H9 (cell line): ENCODE results near the gene NCOA1. TPM values are rescaled to one million over a fixed set of nuclear protein-coding genes. Genes with fewer than 3 reads are reported as not detected.

Source experiments
- DNase-seq: peaks from one replicate; pipeline ENCODE4 v3.0.0-alpha.2; 2017
- H2AFZ ChIP-seq: one replicate; pipeline ENCODE4 v1.6.1; 2013; ENCODE audit warnings: mild to moderate bottlenecking, low read length, control low read depth, moderate library complexity
- H2AK5ac ChIP-seq: 2 replicates; pipeline ENCODE4 v1.6.1; 2013; ENCODE audit warnings: low read length, control low read depth, mixed read lengths; ENCODE audit not compliant: insufficient read length
- H2BK120ac ChIP-seq: one replicate; pipeline ENCODE4 v1.6.1; 2013; ENCODE audit warnings: low read depth, mild to moderate bottlenecking, low read length, control low read depth, inconsistent platforms; ENCODE audit not compliant: poor library complexity, severe bottlenecking
- H2BK12ac ChIP-seq: 2 replicates; pipeline ENCODE4 v1.6.1; 2013; ENCODE audit warnings: low read length, control low read depth, mixed read lengths, low read depth; ENCODE audit not compliant: insufficient read length
- H2BK15ac ChIP-seq: 2 replicates; pipeline ENCODE4 v1.6.1; 2013; ENCODE audit warnings: low read depth, low read length, control low read depth
- H2BK20ac ChIP-seq: one replicate; pipeline ENCODE4 v1.6.1; 2013; ENCODE audit warnings: low read depth, mild to moderate bottlenecking, low read length, control low read depth, inconsistent platforms; ENCODE audit not compliant: poor library complexity, severe bottlenecking
- H2BK5ac ChIP-seq: 2 replicates; pipeline ENCODE4 v1.6.1; 2013; ENCODE audit warnings: low read length, control low read depth, mixed read lengths; ENCODE audit not compliant: insufficient read length
- H3K14ac ChIP-seq: 2 replicates; pipeline ENCODE4 v1.6.1; 2013; ENCODE audit warnings: low read length, control low read depth; ENCODE audit not compliant: insufficient read depth
- H3K18ac ChIP-seq: 2 replicates; pipeline ENCODE4 v1.6.1; 2013; ENCODE audit warnings: low read depth, mild to moderate bottlenecking, mixed read lengths, low read length, control low read depth; ENCODE audit not compliant: insufficient read length
- H3K23ac ChIP-seq: 2 replicates; pipeline ENCODE4 v1.6.1; 2013; ENCODE audit warnings: low read length, control low read depth, mixed read lengths, low read depth; ENCODE audit not compliant: insufficient read length
- H3K23me2 ChIP-seq: 2 replicates; pipeline ENCODE4 v1.6.1; 2013; ENCODE audit warnings: low read depth, mild to moderate bottlenecking, mixed read lengths, low read length, control low read depth; ENCODE audit not compliant: insufficient read length, poor library complexity, severe bottlenecking
- H3K27ac ChIP-seq: 2 replicates; pipeline ENCODE4 v1.5.1; 2013; ENCODE audit warnings: low read length, control low read depth, mixed read lengths, low read depth; ENCODE audit not compliant: insufficient read length
- H3K27me3 ChIP-seq: 2 replicates; pipeline ENCODE4 v1.6.1; 2013; ENCODE audit warnings: low read length, control low read depth, inconsistent platforms; ENCODE audit not compliant: insufficient read depth
- H3K4ac ChIP-seq: 2 replicates; pipeline ENCODE4 v1.6.1; 2013; ENCODE audit warnings: low read depth, mild to moderate bottlenecking, control low read depth, inconsistent platforms, low read length, moderate library complexity
- H3K4me1 ChIP-seq: 2 replicates; pipeline ENCODE4 v1.6.1; 2013; ENCODE audit warnings: low read length, control low read depth, inconsistent platforms; ENCODE audit not compliant: insufficient read depth
- H3K4me2 ChIP-seq: 2 replicates; pipeline ENCODE4 v1.6.1; 2013; ENCODE audit warnings: low read length, control low read depth, mixed read lengths; ENCODE audit not compliant: insufficient read length, insufficient read depth
- H3K56ac ChIP-seq: 2 replicates; pipeline ENCODE4 v1.6.1; 2013; ENCODE audit warnings: low read depth, mild to moderate bottlenecking, mixed read lengths, low read length, control low read depth; ENCODE audit not compliant: insufficient read length
- H3K79me1 ChIP-seq: 2 replicates; pipeline ENCODE4 v1.6.1; 2013; ENCODE audit warnings: low read depth, mild to moderate bottlenecking, moderate library complexity, low read length, control low read depth, inconsistent platforms; ENCODE audit not compliant: insufficient read depth, poor library complexity, severe bottlenecking
- H3K79me2 ChIP-seq: 2 replicates; pipeline ENCODE4 v1.6.1; 2013; ENCODE audit warnings: low read length, control low read depth, inconsistent platforms; ENCODE audit not compliant: insufficient read depth
- H3K9ac ChIP-seq: 2 replicates; pipeline ENCODE4 v1.6.1; 2013; ENCODE audit warnings: low read length, control low read depth, mixed read lengths; ENCODE audit not compliant: insufficient read length; ENCODE audit errors: extremely low read depth
- H3K9me3 ChIP-seq: one replicate; pipeline ENCODE4 v1.6.1; 2013; ENCODE audit warnings: low read depth, low read length, inconsistent platforms; ENCODE audit not compliant: control insufficient read depth
- H3T11ph ChIP-seq: one replicate; pipeline ENCODE4 v1.6.1; 2013; ENCODE audit warnings: mild to moderate bottlenecking, low read length, control low read depth, inconsistent platforms
- H4K20me1 ChIP-seq: one replicate; pipeline ENCODE4 v1.6.1; 2013; ENCODE audit not compliant: control insufficient read depth, insufficient read length, insufficient read depth
- H4K5ac ChIP-seq: 2 replicates; pipeline ENCODE4 v1.6.1; 2013; ENCODE audit warnings: low read depth, mild to moderate bottlenecking, mixed read lengths, low read length, control low read depth; ENCODE audit not compliant: insufficient read length
- H4K8ac ChIP-seq: replicated peaks from 2 replicates; pipeline ENCODE4 v1.6.1; 2013; ENCODE audit warnings: low read length, control low read depth, mixed read lengths, low read depth; ENCODE audit not compliant: insufficient read length
- H4K91ac ChIP-seq: 2 replicates; pipeline ENCODE4 v1.6.1; 2013; ENCODE audit warnings: low read depth, mild to moderate bottlenecking, moderate library complexity, mixed read lengths, low read length, control low read depth; ENCODE audit not compliant: insufficient read length
- H3K27ac Mint-ChIP-seq, 3 experiments: 2 replicates in 2 of 3; 3 replicates in 1 of 3; pipeline ENCODE4 v1.8.0; 2020 to 2021; ENCODE audit warnings: mixed read lengths in 3 of 3, mild to moderate bottlenecking in 1 of 3, moderate library complexity in 1 of 3
- H3K27me3 Mint-ChIP-seq: 2 replicates; pipeline ENCODE4 v1.8.0; 2021; ENCODE audit warnings: low read depth, mild to moderate bottlenecking, moderate library complexity, mixed read lengths
- H3K36me3 Mint-ChIP-seq, 3 experiments: 2 replicates in 2 of 3; 3 replicates in 1 of 3; pipeline ENCODE4 v1.8.0; 2020 to 2021; ENCODE audit warnings: low read depth in 3 of 3, mixed read lengths in 3 of 3; ENCODE audit not compliant: insufficient read depth in 1 of 3
- H3K4me1 Mint-ChIP-seq, 2 experiments: 2 replicates each; pipeline ENCODE4 v1.8.0; 2020; ENCODE audit warnings: mixed read lengths in 2 of 2
- H3K4me3 Mint-ChIP-seq, 2 experiments: 2 replicates in 1 of 2; 3 replicates in 1 of 2; pipeline ENCODE4 v1.8.0; 2020 to 2021; ENCODE audit warnings: mild to moderate bottlenecking in 2 of 2, mixed read lengths in 2 of 2, moderate library complexity in 1 of 2
- H3K9me3 Mint-ChIP-seq, 2 experiments: 2 replicates in 1 of 2; 3 replicates in 1 of 2; pipeline ENCODE4 v1.8.0; 2020; ENCODE audit warnings: mild to moderate bottlenecking in 2 of 2, mixed read lengths in 2 of 2, moderate library complexity in 1 of 2
- CTCF ChIP-seq: fragments of 200-600 bp; sonication (generic); conservative IDR thresholded peaks from 3 replicates; pipeline ENCODE4 v1.8.0; 2021; ENCODE audit warnings: antibody characterized with exemption, mild to moderate bottlenecking
- WGBS: extraction: QIAGEN DNeasy Blood & Tissue Kit; methylation state at CpG from one replicate; pipeline ENCODE4 v1.1.7; 2013; ENCODE audit warnings: missing lambda C conversion rate, low lambda C conversion rate, mixed read lengths; ENCODE audit not compliant: insufficient read length; ENCODE audit errors: extremely low coverage; 5-methylcytosine and 5-hydroxymethylcytosine counted together
- total RNA-seq: library from RNA; stranded (reverse); gene quantifications from 2 replicates; pipeline ENCODE4 v1.2.1, GENCODE V29; 2021

Gene NCOA1
- total RNA-seq, 1 experiment from 2014 or later = 14.8 TPM

- Histone ChIP-seq H3K79me2 (no peaks in the 10 kb centered on the region), H3K4me1 (no peaks in the 10 kb centered on the region), H4K91ac (no peak overlapping the region), H2BK5ac (no peak overlapping the region), H3K27me3 (no peaks in the 10 kb centered on the region), H3K18ac (no peak overlapping the region), H3K4me2 (no peak overlapping the region), H4K8ac (no peak overlapping the region), H2BK15ac (no peak overlapping the region), H3K27ac (no peak overlapping the region), H4K20me1 (no peaks in the 10 kb centered on the region), H3K79me1 (no peaks in the 10 kb centered on the region), H2AFZ (no peak overlapping the region), H2BK20ac (no peak overlapping the region), H3K23ac (no peak overlapping the region), H4K5ac (no peak overlapping the region), H3K56ac (no peak overlapping the region), H3K23me2 (no peaks in the 10 kb centered on the region), H3T11ph (no peak overlapping the region), H3K9ac (no peak overlapping the region), H3K14ac (no peak overlapping the region), H3K9me3 (no peaks in the 10 kb centered on the region), H2BK12ac (no peak overlapping the region), H3K4ac (no peak overlapping the region), H2AK5ac (no peak overlapping the region), H2BK120ac (no peak overlapping the region)
- no peak for DNase-seq
- WGBS = no CpG with 5 or more reads among the region's 7 CpGs
- no peak overlapping the region for H3K27ac Mint-ChIP-seq
- H3K36me3 Mint-ChIP-seq = peaks cover 0 to 5% (median under 1%) of the 10 kb centered on the region in 3 experiments; a peak in 4 of 7 replicates
- no peak overlapping the region for H3K4me3 Mint-ChIP-seq
- H3K4me1 Mint-ChIP-seq = no peaks in the 10 kb centered on the region
- TF ChIP-seq CTCF = no peak
- H3K9me3 Mint-ChIP-seq = no peaks in the 10 kb centered on the region
- no peaks in the 10 kb centered on the region for H3K27me3 Mint-ChIP-seq
These were observed 184.3 kb downstream of the NCOA1 start for GRCh38 chr2:24675338-24675737.
